ENCODE measurements around the gene ZCWPW1.
A peak's percentile ranks its signal among the peaks of the same experiment; 100 is the strongest.
"Not testable (repeated sequence)": the region's sequence is repeated elsewhere in the genome, so short reads cannot be mapped to it uniquely, and the experiment has no call there.

ZCWPW1 gene

DNA sequence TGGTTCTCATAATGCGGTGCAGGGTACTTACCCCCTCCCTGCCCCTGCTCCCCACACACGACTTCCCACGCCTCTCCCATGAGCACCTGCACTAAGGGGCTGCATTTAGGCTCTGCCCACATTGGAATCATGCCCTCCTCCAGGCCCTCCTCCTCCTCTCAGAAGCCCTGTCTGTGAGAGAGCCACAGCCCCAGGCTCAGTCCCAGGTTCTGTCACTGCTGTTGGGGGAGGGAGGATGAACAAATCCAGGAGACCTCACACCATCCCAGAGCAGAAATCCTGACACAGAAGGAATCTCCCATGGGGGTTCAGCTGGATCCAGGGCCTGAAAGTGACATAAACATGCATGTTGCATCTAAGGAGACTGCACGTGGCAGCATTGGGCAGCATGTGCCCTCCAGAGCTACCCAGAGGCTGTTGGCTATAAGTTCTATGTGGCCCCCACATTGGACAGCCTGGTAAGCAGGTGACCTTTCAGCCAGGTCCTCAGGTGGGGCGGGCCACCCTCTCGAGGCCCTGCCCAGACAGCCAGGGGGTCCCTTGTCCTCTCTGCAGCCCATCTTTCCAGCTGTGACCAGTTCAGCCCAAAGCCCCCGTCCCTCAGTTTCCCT lies 56.8 kb downstream of the ZCWPW1 start:
- no peak for DNase-seq

DNA sequence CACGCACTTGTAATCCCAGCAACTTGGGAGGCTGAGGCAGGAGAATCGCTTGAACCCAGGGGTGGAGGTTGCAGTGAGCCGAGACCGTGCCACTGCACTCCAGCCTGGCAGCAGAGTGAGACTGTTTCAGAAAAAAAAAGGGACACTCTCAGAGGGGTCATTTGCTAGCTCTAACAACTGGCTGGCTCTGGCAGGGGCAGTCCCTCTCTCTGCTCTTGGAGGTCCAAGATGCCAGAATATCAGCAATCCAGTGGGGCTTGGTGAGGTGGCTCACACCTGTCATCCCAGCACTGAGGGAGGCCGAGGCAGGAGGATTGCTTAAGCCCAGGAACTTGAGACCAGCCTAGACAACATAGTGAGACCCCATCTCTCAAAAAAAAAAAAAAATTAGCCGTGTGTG lies 57.8 kb downstream of the ZCWPW1 start:
- no peak for DNase-seq

DNA sequence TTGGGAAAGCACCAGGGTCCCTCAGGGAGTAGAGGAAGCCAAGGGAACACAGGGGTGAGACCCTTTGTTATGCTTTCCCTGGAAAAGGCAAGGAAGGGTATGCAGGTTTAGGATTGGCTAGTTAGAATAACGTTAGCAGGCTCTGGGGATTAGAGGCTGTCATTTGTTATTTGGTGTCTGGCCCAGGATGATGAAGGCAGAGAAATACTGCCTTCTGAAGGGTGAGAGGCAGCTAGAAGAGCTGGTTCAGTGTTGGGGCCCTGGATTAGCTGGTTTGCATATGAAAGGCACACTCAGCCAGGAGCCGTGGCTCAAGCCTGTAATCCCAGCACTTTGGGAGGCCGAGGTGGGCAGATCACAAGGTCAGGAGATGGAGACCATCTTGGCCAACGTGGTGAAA lies 58.2 kb downstream of the ZCWPW1 start:
- DNase-seq, result no peak

DNA sequence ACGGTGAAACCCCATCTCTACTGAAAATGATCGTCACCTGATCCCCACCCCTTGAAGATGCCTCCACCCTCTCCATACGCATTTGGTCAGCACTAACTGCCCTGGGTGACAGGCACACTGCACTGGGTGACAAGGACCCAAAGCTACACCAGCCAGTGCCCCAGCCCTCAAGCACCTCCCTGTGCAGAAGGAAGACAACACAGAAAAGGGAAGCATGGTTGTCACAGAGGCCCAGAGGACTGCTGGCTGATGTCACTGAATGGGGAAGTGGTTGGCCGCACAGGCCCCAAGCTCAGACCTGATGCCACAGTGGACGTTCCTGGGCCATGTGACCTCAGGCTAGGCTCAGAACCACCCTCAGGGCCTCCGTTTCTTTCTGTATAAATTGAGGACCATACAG lies 59.4 kb downstream of the ZCWPW1 start:
- peak; percentile 47 for DNase-seq

- no peak for DNase-seq
Measured at GRCh38 chr7:100367676-100368613, 60.6 kb downstream of the ZCWPW1 start.

- no peak for DNase-seq
Measured at GRCh38 chr7:100367251-100367620, 61.3 kb downstream of the ZCWPW1 start.

- DNase-seq, result no peak
Measured at GRCh38 chr7:100366411-100367250, 61.9 kb downstream of the ZCWPW1 start.

GRCh38 chr7:100365998-100366367 lies 62.5 kb downstream of the ZCWPW1 start:
- not testable (repeated sequence) for DNase-seq

- DNase-seq, result no peak
Measured at GRCh38 chr7:100364480-100364879, 64.0 kb downstream of the ZCWPW1 start.

GRCh38 chr7:100363797-100364196 lies 64.7 kb downstream of the ZCWPW1 start:
- not testable (repeated sequence) for DNase-seq

DNA sequence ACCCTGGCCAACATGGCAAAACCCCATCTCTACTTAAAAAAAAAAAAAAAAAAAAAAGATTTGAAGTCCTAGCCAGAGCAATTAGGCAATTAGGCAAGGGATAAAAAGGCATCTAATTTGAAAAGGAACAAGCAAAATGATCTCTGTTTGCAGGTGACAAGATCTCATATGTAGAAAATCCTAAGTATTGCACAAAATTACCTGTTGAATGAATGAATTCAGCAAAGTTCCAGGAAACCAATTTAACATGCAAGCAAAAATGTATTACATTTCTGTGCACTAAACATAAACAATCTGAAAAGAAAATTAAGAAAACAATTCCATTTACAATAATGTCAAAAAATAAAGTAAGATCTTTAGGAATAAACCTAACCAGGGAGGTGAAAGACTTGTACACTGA lies 65.4 kb downstream of the ZCWPW1 start:
- DNase-seq, result no peak

- no peak for DNase-seq
Measured at GRCh38 chr7:100360135-100360854, 68.2 kb downstream of the ZCWPW1 start.

GRCh38 chr7:100358857-100359212 lies 69.7 kb downstream of the ZCWPW1 start:
- DNase-seq, result no peak

DNA sequence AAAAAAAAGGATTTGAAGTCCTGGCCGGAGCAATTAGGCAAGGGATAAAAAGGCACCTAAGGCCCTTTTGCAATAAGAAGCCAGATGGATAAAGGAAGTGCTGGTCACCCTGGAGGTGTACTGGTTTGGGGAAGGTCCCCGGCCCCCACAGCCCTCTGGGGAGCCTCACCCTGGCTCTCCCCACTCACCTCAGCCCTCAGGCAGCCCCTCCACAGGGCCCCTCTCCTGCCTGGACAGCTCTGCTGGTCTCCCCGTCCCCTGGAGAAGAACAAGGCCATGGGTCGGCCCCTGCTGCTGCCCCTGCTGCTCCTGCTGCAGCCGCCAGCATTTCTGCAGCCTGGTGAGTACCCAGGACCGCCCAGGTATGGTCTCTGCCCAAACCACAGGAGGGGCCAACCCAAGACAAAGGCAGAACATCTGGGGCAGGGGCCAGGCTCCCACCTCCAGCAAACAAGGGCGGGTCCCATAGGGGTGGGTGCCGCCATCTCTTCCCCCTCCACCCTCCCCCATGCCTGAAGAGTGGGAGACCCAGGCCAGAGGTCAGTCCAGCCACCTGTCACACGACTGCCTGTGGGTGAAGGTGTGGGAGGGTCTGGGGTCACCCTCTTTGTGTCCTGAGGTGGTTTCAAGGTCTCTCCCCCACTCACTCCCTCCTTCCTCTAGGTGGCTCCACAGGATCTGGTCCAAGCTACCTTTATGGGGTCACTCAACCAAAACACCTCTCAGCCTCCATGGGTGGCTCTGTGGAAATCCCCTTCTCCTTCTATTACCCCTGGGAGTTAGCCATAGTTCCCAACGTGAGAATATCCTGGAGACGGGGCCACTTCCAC lies 70.3 kb downstream of the ZCWPW1 start, which contains the start of gene PILRB:
PILRB (plus strand) TSS at position 91 of the 830 bp plus-strand sequence; CDS start at position 277, 186 bp downstream.
- DNase-seq, result no peak

GRCh38 chr7:100357131-100357561 lies 71.4 kb downstream of the ZCWPW1 start:
- no peak for DNase-seq

- DNase-seq, result no peak
Measured at GRCh38 chr7:100356416-100357068, 72.0 kb downstream of the ZCWPW1 start.

- peak; percentile 49 for DNase-seq
Measured at GRCh38 chr7:100353685-100354330, 74.7 kb downstream of the ZCWPW1 start.

DNA sequence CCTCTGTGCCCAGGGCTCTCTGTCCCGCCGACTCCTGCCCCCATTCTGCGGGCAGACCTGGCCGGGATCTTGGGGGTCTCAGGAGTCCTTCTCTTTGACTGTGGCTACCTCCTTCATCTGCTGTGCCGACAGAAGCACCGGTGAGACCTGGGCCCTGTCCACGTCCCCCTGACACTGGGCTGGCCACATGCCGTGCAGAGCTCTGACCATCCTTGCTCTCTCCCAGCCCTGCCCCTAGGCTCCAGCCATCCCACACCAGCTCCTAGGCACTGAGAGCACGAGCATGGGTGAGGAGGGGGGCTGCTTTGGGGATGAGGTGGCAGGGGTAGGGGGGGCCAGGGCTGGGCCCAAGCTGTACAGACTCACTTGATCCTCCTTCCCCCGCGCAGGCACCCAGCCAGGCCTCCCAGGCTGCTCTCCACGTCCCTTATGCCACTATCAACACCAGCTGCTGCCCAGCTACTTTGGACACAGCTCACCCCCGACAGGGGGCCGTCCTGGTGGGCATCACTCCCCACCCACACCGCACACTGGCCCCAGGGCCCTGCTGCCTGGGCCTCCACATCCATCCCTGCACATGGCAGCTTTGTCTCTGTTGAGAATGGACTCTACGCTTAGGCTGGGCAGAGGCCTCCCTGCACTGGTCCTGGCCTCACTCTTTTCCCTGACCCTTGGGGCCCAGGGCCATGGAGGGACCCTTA lies 75.4 kb downstream of the ZCWPW1 start:
- no peak for DNase-seq

- peak; percentile 18 for DNase-seq
Measured at GRCh38 chr7:100352230-100352781, 76.2 kb downstream of the ZCWPW1 start.

DNA sequence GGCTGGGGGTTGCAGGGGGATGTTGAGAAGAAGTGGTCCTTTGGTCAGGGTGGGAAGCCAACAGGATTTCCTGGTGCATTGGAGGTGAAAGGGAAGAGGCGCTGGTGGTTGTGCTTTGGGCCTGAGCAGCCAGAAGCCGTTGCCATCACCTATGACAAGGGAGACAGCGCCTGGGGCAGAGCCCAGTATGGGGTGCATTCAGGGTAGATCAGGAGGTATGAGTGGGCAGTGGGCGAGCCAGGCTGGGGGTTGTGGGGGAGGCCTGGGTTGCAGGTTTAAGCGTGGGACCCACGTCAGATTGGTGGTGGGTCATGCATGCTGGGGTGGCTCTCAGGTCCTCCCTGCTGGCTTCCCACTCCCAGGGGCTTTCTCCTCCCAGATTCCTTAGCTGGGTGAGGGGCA lies 76.8 kb downstream of the ZCWPW1 start:
- DNase-seq, result no peak

Measured in CD4-positive, alpha-beta T cell treated with Interleukin-10 for 1 hour (primary cell).